ENCODE data around the gene ATP8A1.

GRCh38 chr4:42425146-42426065 is 231.5 kb downstream of the ATP8A1 start:
- no peak for TF ChIP-seq SUZ12 (IDR thresholded peaks at IDR 0.05; ENCODE audit: extremely low read depth, insufficient read depth, insufficient read length)
- no peak for TF ChIP-seq ZNF274 (IDR thresholded peaks at IDR 0.05; ENCODE audit: low read depth, low read length)

Data from NT2/D1 (cell line).